Panc1 (cell line): ENCODE data around the gene MIR17HG.

Experiments
- TF ChIP-seq, protein P1 (sequence below): fragments of 450-650 bp; IDR thresholded peaks from 2 replicates; pipeline ENCODE4 v1.5.1; 2017; ENCODE audit warnings: mild to moderate bottlenecking
- TF ChIP-seq, protein P2 (sequence below), 2 experiments: IDR thresholded peaks; 2 replicates each; pipeline ENCODE4 v1.6.1; 2011 to 2012; ENCODE audit warnings: low read depth in 2 of 2, control low read depth in 1 of 2, low read length in 1 of 2, mild to moderate bottlenecking in 1 of 2, moderate library complexity in 1 of 2; ENCODE audit not compliant: insufficient read depth in 1 of 2

DNA sequence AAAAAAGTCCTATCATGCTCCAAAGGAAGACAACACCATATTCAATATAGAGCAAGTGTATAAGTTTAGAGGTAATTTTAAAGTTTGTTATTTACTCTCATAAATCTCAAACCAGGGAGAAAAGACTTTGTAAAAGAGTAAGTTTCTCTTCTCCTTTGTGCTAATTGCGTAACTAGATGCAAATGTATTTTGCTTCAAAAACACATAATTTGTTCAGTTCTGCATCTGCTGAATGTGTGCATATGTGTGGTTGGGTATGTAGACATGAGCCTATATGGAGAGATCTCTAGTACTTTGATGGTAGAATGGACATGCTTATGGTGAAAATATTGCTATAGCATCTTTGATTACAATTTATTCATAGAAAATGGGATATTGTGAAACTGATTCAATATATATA, 17.8 kb upstream of the MIR17HG start:
- TF ChIP-seq, protein P1, sequence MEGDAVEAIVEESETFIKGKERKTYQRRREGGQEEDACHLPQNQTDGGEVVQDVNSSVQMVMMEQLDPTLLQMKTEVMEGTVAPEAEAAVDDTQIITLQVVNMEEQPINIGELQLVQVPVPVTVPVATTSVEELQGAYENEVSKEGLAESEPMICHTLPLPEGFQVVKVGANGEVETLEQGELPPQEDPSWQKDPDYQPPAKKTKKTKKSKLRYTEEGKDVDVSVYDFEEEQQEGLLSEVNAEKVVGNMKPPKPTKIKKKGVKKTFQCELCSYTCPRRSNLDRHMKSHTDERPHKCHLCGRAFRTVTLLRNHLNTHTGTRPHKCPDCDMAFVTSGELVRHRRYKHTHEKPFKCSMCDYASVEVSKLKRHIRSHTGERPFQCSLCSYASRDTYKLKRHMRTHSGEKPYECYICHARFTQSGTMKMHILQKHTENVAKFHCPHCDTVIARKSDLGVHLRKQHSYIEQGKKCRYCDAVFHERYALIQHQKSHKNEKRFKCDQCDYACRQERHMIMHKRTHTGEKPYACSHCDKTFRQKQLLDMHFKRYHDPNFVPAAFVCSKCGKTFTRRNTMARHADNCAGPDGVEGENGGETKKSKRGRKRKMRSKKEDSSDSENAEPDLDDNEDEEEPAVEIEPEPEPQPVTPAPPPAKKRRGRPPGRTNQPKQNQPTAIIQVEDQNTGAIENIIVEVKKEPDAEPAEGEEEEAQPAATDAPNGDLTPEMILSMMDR = no peak
- TF ChIP-seq, protein P2, sequence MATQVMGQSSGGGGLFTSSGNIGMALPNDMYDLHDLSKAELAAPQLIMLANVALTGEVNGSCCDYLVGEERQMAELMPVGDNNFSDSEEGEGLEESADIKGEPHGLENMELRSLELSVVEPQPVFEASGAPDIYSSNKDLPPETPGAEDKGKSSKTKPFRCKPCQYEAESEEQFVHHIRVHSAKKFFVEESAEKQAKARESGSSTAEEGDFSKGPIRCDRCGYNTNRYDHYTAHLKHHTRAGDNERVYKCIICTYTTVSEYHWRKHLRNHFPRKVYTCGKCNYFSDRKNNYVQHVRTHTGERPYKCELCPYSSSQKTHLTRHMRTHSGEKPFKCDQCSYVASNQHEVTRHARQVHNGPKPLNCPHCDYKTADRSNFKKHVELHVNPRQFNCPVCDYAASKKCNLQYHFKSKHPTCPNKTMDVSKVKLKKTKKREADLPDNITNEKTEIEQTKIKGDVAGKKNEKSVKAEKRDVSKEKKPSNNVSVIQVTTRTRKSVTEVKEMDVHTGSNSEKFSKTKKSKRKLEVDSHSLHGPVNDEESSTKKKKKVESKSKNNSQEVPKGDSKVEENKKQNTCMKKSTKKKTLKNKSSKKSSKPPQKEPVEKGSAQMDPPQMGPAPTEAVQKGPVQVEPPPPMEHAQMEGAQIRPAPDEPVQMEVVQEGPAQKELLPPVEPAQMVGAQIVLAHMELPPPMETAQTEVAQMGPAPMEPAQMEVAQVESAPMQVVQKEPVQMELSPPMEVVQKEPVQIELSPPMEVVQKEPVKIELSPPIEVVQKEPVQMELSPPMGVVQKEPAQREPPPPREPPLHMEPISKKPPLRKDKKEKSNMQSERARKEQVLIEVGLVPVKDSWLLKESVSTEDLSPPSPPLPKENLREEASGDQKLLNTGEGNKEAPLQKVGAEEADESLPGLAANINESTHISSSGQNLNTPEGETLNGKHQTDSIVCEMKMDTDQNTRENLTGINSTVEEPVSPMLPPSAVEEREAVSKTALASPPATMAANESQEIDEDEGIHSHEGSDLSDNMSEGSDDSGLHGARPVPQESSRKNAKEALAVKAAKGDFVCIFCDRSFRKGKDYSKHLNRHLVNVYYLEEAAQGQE (IDR thresholded peaks at IDR 0.05; ENCODE audit: insufficient read depth in 1 of 2, low read depth in 2 of 2, low read length in 1 of 2) = no peak
